ENCODE results near the gene PRKCA. TPM values are rescaled to one million over a fixed set of nuclear protein-coding genes. Genes with fewer than 3 reads are reported as not detected.

The PRKCA gene
- total RNA-seq, 4 donors from 2014 or later, result 9.8 to 25.6 (median 12.2) TPM

- no peaks in the 10 kb centered on the region for H3K4me1 ChIP-seq
- WGBS, result 75% methylated on average over 11 of the region's 11 CpGs
- no peak for TF ChIP-seq EP300 (IDR thresholded peaks at IDR 0.05)
- no peak for TF ChIP-seq CTCF (IDR thresholded peaks at IDR 0.05)
- TF ChIP-seq POLR2AphosphoS5 (IDR thresholded peaks at IDR 0.05), result no peak
- no peak for TF ChIP-seq POLR2A (IDR thresholded peaks at IDR 0.05)
- H3K27me3 ChIP-seq, result no peaks in the 10 kb centered on the region
- H3K36me3 ChIP-seq, result peaks cover 4% of the 10 kb centered on the region
- no peak for DNase-seq (ENCODE audit: low spot score in 2 of 2)
- no peak overlapping the region for H3K27ac ChIP-seq
- H3K9me3 ChIP-seq, result no peaks in the 10 kb centered on the region
- H3K4me3 ChIP-seq, result no peak overlapping the region
Observed at GRCh38 chr17:66643815-66644710, 341.6 kb downstream of the PRKCA start.

GRCh38 chr17:66645259-66645658, 342.8 kb downstream of the PRKCA start:
- TF ChIP-seq POLR2A (IDR thresholded peaks at IDR 0.05), result no peak
- no peak for TF ChIP-seq EP300 (IDR thresholded peaks at IDR 0.05)
- no peak for TF ChIP-seq POLR2AphosphoS5 (IDR thresholded peaks at IDR 0.05)
- no peak for TF ChIP-seq CTCF (IDR thresholded peaks at IDR 0.05)
- no peaks in the 10 kb centered on the region for H3K4me1 ChIP-seq
- no peaks in the 10 kb centered on the region for H3K27me3 ChIP-seq
- 89% methylated on average over 9 of the region's 10 CpGs for WGBS
- no peak overlapping the region for H3K27ac ChIP-seq
- no peak overlapping the region for H3K4me3 ChIP-seq
- no peak for DNase-seq (ENCODE audit: low spot score in 2 of 2)
- H3K9me3 ChIP-seq, result no peaks in the 10 kb centered on the region
- H3K36me3 ChIP-seq, result peaks cover 4% of the 10 kb centered on the region

GRCh38 chr17:66647391-66647983, 345.1 kb downstream of the PRKCA start:
- TF ChIP-seq CTCF (IDR thresholded peaks at IDR 0.05) (no peak), POLR2A (IDR thresholded peaks at IDR 0.05) (no peak)
- no peak overlapping the region for H3K27ac ChIP-seq
- H3K4me3 ChIP-seq, result no peak overlapping the region
- no peaks in the 10 kb centered on the region for H3K9me3 ChIP-seq
- 80% methylated on average over 7 of the region's 7 CpGs for WGBS
- H3K27me3 ChIP-seq, result no peaks in the 10 kb centered on the region
- H3K36me3 ChIP-seq, result no peaks in the 10 kb centered on the region
- H3K4me1 ChIP-seq, result no peaks in the 10 kb centered on the region
- no peak for DNase-seq (ENCODE audit: low spot score in 2 of 2)

GRCh38 chr17:66649818-66650543, 347.6 kb downstream of the PRKCA start:
- no peaks in the 10 kb centered on the region for H3K9me3 ChIP-seq
- H3K27me3 ChIP-seq, result no peaks in the 10 kb centered on the region
- H3K36me3 ChIP-seq, result no peaks in the 10 kb centered on the region
- peaks cover 12% of the 10 kb centered on the region for H3K4me1 ChIP-seq
- no peak overlapping the region for H3K4me3 ChIP-seq
- TF ChIP-seq POLR2AphosphoS5 (IDR thresholded peaks at IDR 0.05) (no peak), EP300 (IDR thresholded peaks at IDR 0.05) (no peak), POLR2A (IDR thresholded peaks at IDR 0.05) (no peak), CTCF (IDR thresholded peaks at IDR 0.05) (no peak)
- 66% methylated on average over 12 of the region's 12 CpGs for WGBS
- no peak overlapping the region for H3K27ac ChIP-seq
- DNase-seq (ENCODE audit: low spot score in 2 of 2), result no peak

- TF ChIP-seq POLR2A (IDR thresholded peaks at IDR 0.05) (no peak), EP300 (IDR thresholded peaks at IDR 0.05) (no peak), POLR2AphosphoS5 (IDR thresholded peaks at IDR 0.05) (no peak), CTCF (IDR thresholded peaks at IDR 0.05) (no peak)
- WGBS, result 77% methylated on average over 5 of the region's 5 CpGs
- Histone ChIP-seq H3K36me3 (no peaks in the 10 kb centered on the region), H3K9me3 (no peaks in the 10 kb centered on the region), H3K27me3 (no peaks in the 10 kb centered on the region), H3K4me3 (no peak overlapping the region), H3K4me1 (peaks cover 17% of the 10 kb centered on the region), H3K27ac (no peak overlapping the region)
- DNase-seq (ENCODE audit: low spot score in 2 of 2), result no peak
Observed at GRCh38 chr17:66650544-66650877, 348.1 kb downstream of the PRKCA start.

Measured in suprapubic skin (tissue), 4 donors.